Endothelial cell of umbilical vein (primary cell): ENCODE data around the gene PERM1. TPM values are rescaled to one million over a fixed set of nuclear protein-coding genes. Genes with fewer than 3 reads are reported as not detected.

ENCODE experiments used
- BruUV-seq: library from RNA; stranded (reverse); fragments of 400-500 nt; replicated peaks from 2 replicates; lab custom pipeline; 2021; lab: Mats Ljungman, UMichigan
- CTCF ChIA-PET: fragments of 300-600, 350-600 bp; sonication (Branson Sonifier 250); formaldehyde crosslinking; loops from one replicate; lab custom pipeline; 2021; ENCODE audit warnings: antibody characterized with exemption, inconsistent platforms; lab: Charles Lee
- POLR2A ChIA-PET: fragments of 300-600, 350-600 bp; sonication (Branson Sonifier 250); formaldehyde crosslinking; loops from one replicate; lab custom pipeline; 2021; ENCODE audit warnings: antibody characterized with exemption, inconsistent platforms; lab: Charles Lee
- DNase-seq: peaks from one replicate; pipeline ENCODE4 v3.0.0-alpha.2; 2011; ENCODE audit warnings: low read depth, low spot score
- FAIRE-seq: peaks from 2 replicates; lab custom pipeline; 2011; peaks lifted over from hg19 to GRCh38; lab: Jason Lieb, UNC
- H2AFZ ChIP-seq: 2 replicates; pipeline ENCODE4 v1.6.0; 2012; ENCODE audit warnings: low read depth, low read length, control low read depth, inconsistent platforms
- H3K27ac ChIP-seq: 2 replicates; pipeline ENCODE4 v1.5.1; 2011; ENCODE audit warnings: low read depth, mild to moderate bottlenecking, control low read depth, low read length, moderate library complexity; ENCODE audit not compliant: insufficient read depth
- H3K27me3 ChIP-seq, 2 experiments: 2 replicates each; pipeline versions ENCODE4 v1.6.0 to v1.6.1; 2011; ENCODE audit warnings: low read length in 2 of 2, mixed read lengths in 1 of 2; ENCODE audit not compliant: control insufficient read depth in 2 of 2, insufficient read depth in 2 of 2
- H3K36me3 ChIP-seq, 2 experiments: 2 replicates in 1 of 2; 3 replicates in 1 of 2; pipeline ENCODE4 v1.5.1; 2011; ENCODE audit warnings: low read length in 2 of 2, mild to moderate bottlenecking in 1 of 2, moderate library complexity in 1 of 2; ENCODE audit not compliant: control insufficient read depth in 2 of 2, insufficient read depth in 2 of 2; ENCODE audit errors: extremely low read depth in 1 of 2
- H3K4me1 ChIP-seq: 3 replicates; pipeline ENCODE4 v1.5.1; 2011; ENCODE audit warnings: mild to moderate bottlenecking, low read length; ENCODE audit not compliant: control insufficient read depth, insufficient read depth; ENCODE audit errors: extremely low read depth
- H3K4me2 ChIP-seq: 2 replicates; pipeline ENCODE4 v1.6.1; 2011; ENCODE audit warnings: low read length, control low read depth, mixed read lengths; ENCODE audit not compliant: insufficient read depth
- H3K4me3 ChIP-seq, 3 experiments: fragments of 200-600 bp in 1 of 3; sonication (generic), shearing (Covaris generic) in 1 of 3; replicated peaks in 1 of 3; 2 replicates each; pipeline ENCODE4 v1.5.1; 2011 to 2016; ENCODE audit warnings: control low read depth in 3 of 3, low read length in 3 of 3, mild to moderate bottlenecking in 2 of 3, inconsistent platforms in 1 of 3, low read depth in 1 of 3, moderate library complexity in 1 of 3; ENCODE audit not compliant: insufficient read depth in 1 of 3
- H3K79me2 ChIP-seq: 2 replicates; pipeline ENCODE4 v1.6.0; 2012; ENCODE audit warnings: low read length, inconsistent platforms; ENCODE audit not compliant: control insufficient read depth, insufficient read depth
- H3K9ac ChIP-seq: replicated peaks from 2 replicates; pipeline ENCODE3; 2011; ENCODE audit warnings: low read length, control low read depth; ENCODE audit not compliant: insufficient read depth; ENCODE audit errors: extremely low read depth
- H3K9me1 ChIP-seq: replicated peaks from 3 replicates; pipeline ENCODE4 v1.6.0; 2011; ENCODE audit warnings: mild to moderate bottlenecking, low read length; ENCODE audit not compliant: control insufficient read depth, insufficient read depth; ENCODE audit errors: extremely low read depth
- H3K9me3 ChIP-seq: replicated peaks from 2 replicates; pipeline ENCODE4 v1.5.1; 2012; ENCODE audit warnings: low read length, inconsistent platforms; ENCODE audit not compliant: control insufficient read depth, insufficient read depth
- H4K20me1 ChIP-seq: replicated peaks from 2 replicates; pipeline ENCODE3; 2011; ENCODE audit warnings: mild to moderate bottlenecking, low read length; ENCODE audit not compliant: control insufficient read depth, insufficient read depth; ENCODE audit errors: extremely low read depth
- EZH2 ChIP-seq: IDR thresholded peaks from 2 replicates; pipeline ENCODE4 v1.6.1; 2012; ENCODE audit warnings: borderline replicate concordance, low read depth, mild to moderate bottlenecking, moderate library complexity, low read length, inconsistent platforms; ENCODE audit not compliant: severe bottlenecking
- FOS ChIP-seq: IDR thresholded peaks from 2 replicates; pipeline ENCODE4 v1.6.1; 2011; ENCODE audit warnings: mild to moderate bottlenecking, low read length, moderate library complexity, borderline replicate concordance; ENCODE audit not compliant: insufficient read depth
- GATA2 ChIP-seq: IDR thresholded peaks from 2 replicates; pipeline ENCODE4 v1.7.0; 2011; ENCODE audit warnings: low read depth, mild to moderate bottlenecking, moderate library complexity, mixed read lengths, low read length; ENCODE audit not compliant: insufficient read length, insufficient read depth
- JUN ChIP-seq: IDR thresholded peaks from 2 replicates; pipeline ENCODE4 v1.6.1; 2011; ENCODE audit warnings: borderline replicate concordance, low read depth; ENCODE audit not compliant: insufficient read length, insufficient read depth
- MYC ChIP-seq: IDR thresholded peaks from one replicate; pipeline ENCODE4 v1.6.1; 2011; ENCODE audit warnings: mild to moderate bottlenecking, low read depth, low read length
- POLR2A ChIP-seq: IDR thresholded peaks from 2 replicates; pipeline ENCODE4 v1.6.1; 2012; ENCODE audit warnings: low read depth, mild to moderate bottlenecking, control low read depth, low read length
- POLR2AphosphoS5 ChIP-seq: IDR thresholded peaks from 2 replicates; pipeline ENCODE4 v1.6.1; 2012; ENCODE audit warnings: low read depth, mild to moderate bottlenecking, control low read depth, low read length, moderate library complexity; ENCODE audit not compliant: insufficient read depth
- dilution Hi-C: fragments of 300-500 bp; cut with MboI; formaldehyde crosslinking; loops from one replicate; pipeline ENCODE4 v1.15.0; 2019; ENCODE audit warnings: low sequenced_read_pairs; ENCODE audit not compliant: extremely low pct_ligation_motif_present
- intact Hi-C: fragments of 100-400 bp; cut with micrococcal nuclease; formaldehyde crosslinking; loops from one replicate; pipeline ENCODE4 v1.10.0; 2022
- polyA plus RNA-seq, 4 experiments: library from polyadenylated mRNA; depleted of rRNA in 3 of 4; stranded (reverse) in 3 of 4; unstranded in 1 of 4; fragments of >200 nt; gene quantifications; 2 replicates each; pipeline versions ENCODE4 v1.2.1 to v1.2.3, GENCODE V29; 2011 to 2012; ENCODE audit warnings: missing spikeins in 1 of 4
- total RNA-seq: library from RNA; stranded (reverse); gene quantifications from 2 replicates; pipeline ENCODE4 v1.2.3, GENCODE V29; 2021
- TF ChIP-seq, protein P1 (sequence below): IDR thresholded peaks from 2 replicates; pipeline ENCODE4 v1.6.1; 2011; ENCODE audit not compliant: insufficient read depth, insufficient read length
- TF ChIP-seq, protein P2 (sequence below), 2 donors: IDR thresholded peaks; 1 replicate in 1 of 2; 2 replicates in 1 of 2; pipeline ENCODE4 v1.5.1; 2011; ENCODE audit warnings: low read length in 2 of 2, mild to moderate bottlenecking in 2 of 2, moderate library complexity in 2 of 2, control low read depth in 1 of 2, inconsistent platforms in 1 of 2, low read depth in 1 of 2; ENCODE audit not compliant: insufficient read depth in 1 of 2; ENCODE audit errors: extremely low read depth in 1 of 2

The PERM1 gene
- total and polyA plus RNA-seq, 2 donors (not counting 3 experiments of a cell fraction or from before 2014, with no cell fraction given) = not detected

DNA sequence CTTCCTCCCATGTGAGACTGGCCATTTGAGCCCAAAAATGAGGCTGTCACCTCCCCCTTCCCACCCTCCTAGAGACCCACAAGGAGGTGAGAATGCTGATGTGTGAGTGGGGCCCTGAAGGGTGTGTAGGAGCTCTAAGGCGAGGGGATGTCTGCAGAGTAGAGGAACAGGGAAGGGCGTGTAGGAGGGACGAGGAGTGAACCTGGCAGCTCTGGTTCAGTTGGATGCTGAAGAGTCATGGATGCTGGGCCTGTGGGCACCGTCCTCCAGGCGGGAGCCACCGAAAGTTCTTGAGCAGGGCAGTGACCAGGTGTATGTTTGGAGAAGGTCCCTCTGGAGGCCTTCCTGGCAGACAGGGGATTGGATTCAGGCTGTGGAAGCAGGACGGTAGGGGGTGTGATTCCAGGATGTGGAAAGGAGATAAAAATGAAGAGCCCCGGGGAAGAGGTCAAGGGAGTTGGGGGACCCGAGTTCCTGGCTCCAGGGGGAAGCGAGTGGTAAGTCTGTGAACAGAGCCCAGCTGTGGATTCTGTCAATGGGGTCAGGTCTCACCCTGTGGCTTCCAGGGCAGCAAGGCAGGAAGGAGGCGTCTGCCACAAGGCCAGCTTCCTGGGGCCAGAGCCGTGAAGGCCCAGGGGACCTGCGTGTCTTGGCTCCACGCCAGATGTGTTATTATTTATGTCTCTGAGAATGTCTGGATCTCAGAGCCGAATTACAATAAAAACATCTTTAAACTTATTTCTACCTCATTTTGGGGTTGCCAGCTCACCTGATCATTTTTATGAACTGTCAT, 50.3 kb downstream of the PERM1 start:
- Histone ChIP-seq H3K9me3 (no peaks in the 10 kb centered on the region), H3K9me1 (no peaks in the 10 kb centered on the region), H3K79me2 (no peaks in the 10 kb centered on the region), H4K20me1 (no peaks in the 10 kb centered on the region), H3K9ac (no peak overlapping the region), H3K27ac (no peak overlapping the region), H3K4me3 (no peak overlapping the region), H3K4me2 (no peak overlapping the region), H3K27me3 (peaks cover 15 to 20% of the 10 kb centered on the region in 2 experiments), H3K4me1 (no peaks in the 10 kb centered on the region), H3K36me3 (no peaks in the 10 kb centered on the region), H2AFZ (no peak overlapping the region)
- intact Hi-C loops (no loop called here), dilution Hi-C loops (no loop called here)
- no TSS peak for BruUV-seq
- FAIRE-seq = no peak
- ChIA-PET CTCF (interaction anchor here (0.8 to 1.0 kb wide), 2 partner anchors 15 to 27 kb away, joined by 3 read pairs; no protein-coding TSS in a partner anchor), POLR2A (interaction anchor here (0.5 kb wide), 1 partner anchor 17 kb away, joined by 3 read pairs; no protein-coding TSS in a partner anchor)
- TF ChIP-seq, protein P1, sequence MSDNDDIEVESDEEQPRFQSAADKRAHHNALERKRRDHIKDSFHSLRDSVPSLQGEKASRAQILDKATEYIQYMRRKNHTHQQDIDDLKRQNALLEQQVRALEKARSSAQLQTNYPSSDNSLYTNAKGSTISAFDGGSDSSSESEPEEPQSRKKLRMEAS = no peak
- TF ChIP-seq, protein P2, sequence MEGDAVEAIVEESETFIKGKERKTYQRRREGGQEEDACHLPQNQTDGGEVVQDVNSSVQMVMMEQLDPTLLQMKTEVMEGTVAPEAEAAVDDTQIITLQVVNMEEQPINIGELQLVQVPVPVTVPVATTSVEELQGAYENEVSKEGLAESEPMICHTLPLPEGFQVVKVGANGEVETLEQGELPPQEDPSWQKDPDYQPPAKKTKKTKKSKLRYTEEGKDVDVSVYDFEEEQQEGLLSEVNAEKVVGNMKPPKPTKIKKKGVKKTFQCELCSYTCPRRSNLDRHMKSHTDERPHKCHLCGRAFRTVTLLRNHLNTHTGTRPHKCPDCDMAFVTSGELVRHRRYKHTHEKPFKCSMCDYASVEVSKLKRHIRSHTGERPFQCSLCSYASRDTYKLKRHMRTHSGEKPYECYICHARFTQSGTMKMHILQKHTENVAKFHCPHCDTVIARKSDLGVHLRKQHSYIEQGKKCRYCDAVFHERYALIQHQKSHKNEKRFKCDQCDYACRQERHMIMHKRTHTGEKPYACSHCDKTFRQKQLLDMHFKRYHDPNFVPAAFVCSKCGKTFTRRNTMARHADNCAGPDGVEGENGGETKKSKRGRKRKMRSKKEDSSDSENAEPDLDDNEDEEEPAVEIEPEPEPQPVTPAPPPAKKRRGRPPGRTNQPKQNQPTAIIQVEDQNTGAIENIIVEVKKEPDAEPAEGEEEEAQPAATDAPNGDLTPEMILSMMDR (IDR thresholded peaks at IDR 0.05; ENCODE audit: extremely low read depth in 1 of 2, insufficient read depth in 1 of 2, low read depth in 1 of 2, low read length in 2 of 2) = no peak
- TF ChIP-seq EZH2 (no peak), GATA2 (no peak), POLR2A (no peak), MYC (no peak), POLR2AphosphoS5 (no peak), FOS (no peak), JUN (no peak)
- no peak for DNase-seq
